BLaER1 (cell line): ENCODE measurements around the gene TTC7B.
"Not testable (repeated sequence)": the region's sequence is repeated elsewhere in the genome, so short reads cannot be mapped to it uniquely, and the experiment has no call there.

Experiments used
- H3K27ac ChIP-seq: shearing (Covaris generic); formaldehyde crosslinking; 2 replicates; pipeline ENCODE4 v1.8.1; 2022
- H3K27me3 ChIP-seq: shearing (Covaris generic); formaldehyde crosslinking; 2 replicates; pipeline ENCODE4 v1.8.1; 2022
- H3K36me3 ChIP-seq: shearing (Covaris generic); formaldehyde crosslinking; 2 replicates; pipeline ENCODE4 v1.8.1; 2022
- H3K4me1 ChIP-seq: shearing (Covaris generic); formaldehyde crosslinking; 2 replicates; pipeline ENCODE4 v1.8.1; 2022
- H3K4me2 ChIP-seq: shearing (Covaris generic); formaldehyde crosslinking; 2 replicates; pipeline ENCODE4 v1.8.1; 2022
- H3K4me3 ChIP-seq: shearing (Covaris generic); formaldehyde crosslinking; 2 replicates; pipeline ENCODE4 v1.8.1; 2022
- H3K9ac ChIP-seq: shearing (Covaris generic); formaldehyde crosslinking; 2 replicates; pipeline ENCODE4 v1.8.1; 2022
- H3K9me3 ChIP-seq: shearing (Covaris generic); formaldehyde crosslinking; 2 replicates; pipeline ENCODE4 v1.8.1; 2022
- H4K20me1 ChIP-seq: shearing (Covaris generic); formaldehyde crosslinking; 2 replicates; pipeline ENCODE4 v1.8.1; 2022
- Cebpa-rat ChIP-seq: shearing (Covaris generic); IDR thresholded peaks from 2 replicates; pipeline ENCODE4 v1.8.1; 2022

TTC7B gene

GRCh38 chr14:90831821-90832220 is 15.6 kb upstream of the TTC7B start:
- Histone ChIP-seq H3K27me3 (no peaks in the 10 kb centered on the region), H3K4me1 (peaks cover 47% of the 10 kb centered on the region), H3K9ac (no peak overlapping the region), H3K4me2 (no peak overlapping the region), H3K36me3 (no peaks in the 10 kb centered on the region), H3K27ac (no peak overlapping the region), H3K9me3 (peaks cover 3% of the 10 kb centered on the region), H4K20me1 (no peaks in the 10 kb centered on the region), H3K4me3 (no peak overlapping the region)
- no peak for TF ChIP-seq Cebpa-rat

GRCh38 chr14:90830931-90831701 is 14.9 kb upstream of the TTC7B start:
- no peaks in the 10 kb centered on the region for H3K36me3 ChIP-seq
- no peak overlapping the region for H3K4me2 ChIP-seq
- peaks cover 10% of the 10 kb centered on the region for H3K9me3 ChIP-seq
- no peaks in the 10 kb centered on the region for H3K27me3 ChIP-seq
- no peak for TF ChIP-seq Cebpa-rat
- no peaks in the 10 kb centered on the region for H4K20me1 ChIP-seq
- H3K27ac ChIP-seq = no peak overlapping the region
- no peak overlapping the region for H3K4me3 ChIP-seq
- H3K4me1 ChIP-seq = peaks cover 40% of the 10 kb centered on the region
- no peak overlapping the region for H3K9ac ChIP-seq

- Histone ChIP-seq H3K27me3 (no peaks in the 10 kb centered on the region), H3K27ac (no peak overlapping the region), H3K4me2 (peak overlapping the region; percentile 10), H3K4me3 (no peak overlapping the region), H3K9ac (no peak overlapping the region), H3K4me1 (peaks cover 35% of the 10 kb centered on the region), H4K20me1 (no peaks in the 10 kb centered on the region), H3K36me3 (no peaks in the 10 kb centered on the region), H3K9me3 (peaks cover 25% of the 10 kb centered on the region)
- no peak for TF ChIP-seq Cebpa-rat
Measured at GRCh38 chr14:90829677-90830076, 13.4 kb upstream of the TTC7B start.

GRCh38 chr14:90828642-90829487 is 12.6 kb upstream of the TTC7B start:
- H3K4me3 ChIP-seq = peak overlapping the region; percentile 61
- H3K9me3 ChIP-seq = peaks cover 33% of the 10 kb centered on the region
- no peaks in the 10 kb centered on the region for H4K20me1 ChIP-seq
- TF ChIP-seq Cebpa-rat = no peak
- peak overlapping the region; percentile 88 for H3K4me2 ChIP-seq
- no peaks in the 10 kb centered on the region for H3K27me3 ChIP-seq
- peak overlapping the region; percentile 53; the same call in 1 of the 2 replicates for H3K9ac ChIP-seq
- peaks cover 35% of the 10 kb centered on the region for H3K4me1 ChIP-seq
- H3K36me3 ChIP-seq = no peaks in the 10 kb centered on the region
- peak overlapping the region; percentile 68 for H3K27ac ChIP-seq

- Histone ChIP-seq H3K4me3 (peak overlapping the region; percentile 61), H3K27me3 (no peaks in the 10 kb centered on the region), H4K20me1 (no peaks in the 10 kb centered on the region), H3K4me1 (peaks cover 35% of the 10 kb centered on the region), H3K36me3 (no peaks in the 10 kb centered on the region), H3K4me2 (peak overlapping the region; percentile 88), H3K9ac (peak overlapping the region; percentile 53), H3K27ac (peak overlapping the region; percentile 68), H3K9me3 (peaks cover 41% of the 10 kb centered on the region)
- no peak for TF ChIP-seq Cebpa-rat
Measured at GRCh38 chr14:90827919-90828610, 11.8 kb upstream of the TTC7B start.

GRCh38 chr14:90823542-90823941 is 7.3 kb upstream of the TTC7B start:
- H3K27me3 ChIP-seq, H3K4me3 ChIP-seq, H3K36me3 ChIP-seq, H3K4me2 ChIP-seq, H3K27ac ChIP-seq, H3K9ac ChIP-seq, H4K20me1 ChIP-seq: not testable (repeated sequence)
- Histone ChIP-seq H3K4me1 (peaks cover 19% of the 10 kb centered on the region), H3K9me3 (peaks cover 56% of the 10 kb centered on the region)

GRCh38 chr14:90820958-90821357 is 4.7 kb upstream of the TTC7B start:
- no peak for TF ChIP-seq Cebpa-rat
- peak overlapping the region; percentile 36; the same call in 1 of the 2 replicates for H3K4me2 ChIP-seq
- H3K9me3 ChIP-seq = peaks cover 44% of the 10 kb centered on the region
- peaks cover 9% of the 10 kb centered on the region; the same call in 1 of the 2 replicates for H3K4me1 ChIP-seq
- no peak overlapping the region for H3K9ac ChIP-seq
- no peak overlapping the region for H3K27ac ChIP-seq
- H4K20me1 ChIP-seq = no peaks in the 10 kb centered on the region
- H3K27me3 ChIP-seq = no peaks in the 10 kb centered on the region
- H3K36me3 ChIP-seq = no peaks in the 10 kb centered on the region
- no peak overlapping the region for H3K4me3 ChIP-seq

- Histone ChIP-seq H3K4me1 (peaks cover 18% of the 10 kb centered on the region), H3K9ac (no peak overlapping the region), H4K20me1 (no peaks in the 10 kb centered on the region; the same call in 1 of the 2 replicates), H3K4me2 (no peak overlapping the region), H3K9me3 (peaks cover 33% of the 10 kb centered on the region), H3K4me3 (no peak overlapping the region), H3K27me3 (no peaks in the 10 kb centered on the region), H3K36me3 (no peaks in the 10 kb centered on the region), H3K27ac (no peak overlapping the region)
- no peak for TF ChIP-seq Cebpa-rat
Measured at GRCh38 chr14:90819734-90820393, 3.6 kb upstream of the TTC7B start.

GRCh38 chr14:90818715-90819114 is 2.5 kb upstream of the TTC7B start:
- no peak overlapping the region for H3K27ac ChIP-seq
- no peaks in the 10 kb centered on the region for H3K27me3 ChIP-seq
- no peaks in the 10 kb centered on the region; the same call in 1 of the 2 replicates for H4K20me1 ChIP-seq
- no peak overlapping the region for H3K9ac ChIP-seq
- H3K4me1 ChIP-seq = peaks cover 27% of the 10 kb centered on the region
- TF ChIP-seq Cebpa-rat = no peak
- H3K4me2 ChIP-seq = no peak overlapping the region
- H3K4me3 ChIP-seq = no peak overlapping the region
- no peaks in the 10 kb centered on the region for H3K36me3 ChIP-seq
- peaks cover 22% of the 10 kb centered on the region for H3K9me3 ChIP-seq
